Fibroblast of lung (primary cell): ENCODE results near the gene LHFPL4. TPM values are rescaled to one million over a fixed set of nuclear protein-coding genes. Genes with fewer than 3 reads are reported as not detected.

Experiments
- DNase-seq, 2 donors: peaks; one replicate each; pipeline versions ENCODE4 v3.0.0 to v3.0.0-alpha.2; 2010; ENCODE audit warnings: low read depth in 2 of 2
- H2AFZ ChIP-seq: 2 replicates; pipeline ENCODE4 v1.5.1; 2012; ENCODE audit warnings: low read length, control low read depth, inconsistent platforms
- H3K27ac ChIP-seq: 2 replicates; pipeline ENCODE4 v1.5.1; 2011; ENCODE audit warnings: low read length, control low read depth; ENCODE audit not compliant: insufficient read depth
- H3K27me3 ChIP-seq: 2 replicates; pipeline ENCODE4 v1.5.1; 2011; ENCODE audit warnings: mild to moderate bottlenecking, low read length; ENCODE audit not compliant: control insufficient read depth, insufficient read depth
- H3K36me3 ChIP-seq: 2 replicates; pipeline ENCODE4 v1.5.1; 2011; ENCODE audit warnings: low read length; ENCODE audit not compliant: control insufficient read depth, insufficient read depth
- H3K4me1 ChIP-seq: 2 replicates; pipeline ENCODE4 v1.5.1; 2011; ENCODE audit warnings: low read length; ENCODE audit not compliant: control insufficient read depth, insufficient read depth; ENCODE audit errors: extremely low read depth
- H3K4me2 ChIP-seq: 2 replicates; pipeline ENCODE4 v1.5.1; 2011; ENCODE audit warnings: low read length, control low read depth; ENCODE audit not compliant: insufficient read depth; ENCODE audit errors: extremely low read depth
- H3K4me3 ChIP-seq, 4 experiments: fragments of 200-600 bp in 1 of 4; sonication (generic) in 1 of 4; replicated peaks in 1 of 4; 2 replicates each; pipeline ENCODE4 v1.5.1; 2011 to 2016; ENCODE audit warnings: low read length in 4 of 4, low read depth in 3 of 4, mild to moderate bottlenecking in 3 of 4, control low read depth in 2 of 4, inconsistent platforms in 1 of 4, mixed read lengths in 1 of 4; ENCODE audit not compliant: insufficient read depth in 1 of 4; ENCODE audit errors: control extremely low read depth in 1 of 4
- H3K79me2 ChIP-seq: 2 replicates; pipeline ENCODE4 v1.5.1; 2012; ENCODE audit warnings: mild to moderate bottlenecking, low read length, inconsistent platforms; ENCODE audit not compliant: control insufficient read depth, insufficient read depth
- H3K9ac ChIP-seq: 2 replicates; pipeline ENCODE4 v1.5.1; 2011; ENCODE audit warnings: mild to moderate bottlenecking, low read length, control low read depth; ENCODE audit not compliant: insufficient read depth
- H3K9me3 ChIP-seq: 2 replicates; pipeline ENCODE4 v1.5.1; 2012; ENCODE audit warnings: low read depth, low read length; ENCODE audit not compliant: control insufficient read depth, insufficient read depth
- H4K20me1 ChIP-seq: 2 replicates; pipeline ENCODE4 v1.5.1; 2011; ENCODE audit warnings: low read length; ENCODE audit not compliant: control insufficient read depth, insufficient read depth; ENCODE audit errors: extremely low read depth
- EZH2 ChIP-seq: IDR thresholded peaks from 2 replicates; pipeline ENCODE4 v1.5.1; 2012; ENCODE audit warnings: low read length, control low read depth, mild to moderate bottlenecking; ENCODE audit errors: missing control alignments
- polyA plus RNA-seq, 2 donors: library from polyadenylated mRNA; depleted of rRNA in 1 of 2; stranded (reverse) in 1 of 2; unstranded in 1 of 2; fragments of >200 nt; gene quantifications; 2 replicates each; pipeline ENCODE4 v1.2.1, GENCODE V29; 2011 to 2012; ENCODE audit warnings: missing spikeins in 1 of 2
- total RNA-seq: library from RNA; depleted of rRNA; stranded (reverse); fragments of >200 nt; gene quantifications from 2 replicates; pipeline ENCODE4 v1.2.1, GENCODE V29; 2014
- TF ChIP-seq, protein P1 (sequence below), 2 donors: IDR thresholded peaks in 1 of 2; conservative IDR thresholded peaks in 1 of 2; 1 replicate in 1 of 2; 2 replicates in 1 of 2; pipeline ENCODE4 v1.5.1; 2011 to 2012; ENCODE audit warnings: low read length in 2 of 2, control low read depth in 1 of 2, inconsistent platforms in 1 of 2, low read depth in 1 of 2, mild to moderate bottlenecking in 1 of 2

LHFPL4 gene
- total and polyA plus RNA-seq, 2 donors (not counting 1 experiment from before 2014, with no cell fraction given): 0.01 to 0.17 TPM

DNA sequence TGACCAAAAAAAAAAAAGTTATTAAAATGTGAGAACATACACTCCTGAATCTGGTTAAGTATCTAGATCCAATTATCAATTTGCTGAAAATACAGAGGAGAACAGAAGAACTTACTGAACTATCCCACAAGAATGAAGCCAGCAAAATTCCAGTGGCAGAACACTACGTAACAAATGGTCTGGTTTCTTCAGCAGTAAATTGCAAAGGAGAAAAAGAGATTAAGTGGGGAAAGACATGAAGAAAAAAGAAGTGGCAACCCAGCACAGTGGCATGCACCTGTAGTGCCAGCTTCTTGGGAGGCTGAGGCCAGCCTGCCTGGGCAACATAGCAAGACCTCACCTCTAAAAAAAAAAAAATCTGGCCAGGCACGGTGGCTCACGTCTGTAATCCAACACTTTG, 62.1 kb downstream of the LHFPL4 start:
- Histone ChIP-seq H3K9ac (no peak overlapping the region), H3K79me2 (no peaks in the 10 kb centered on the region), H4K20me1 (no peaks in the 10 kb centered on the region), H2AFZ (no peak overlapping the region), H3K4me1 (no peaks in the 10 kb centered on the region), H3K4me2 (no peak overlapping the region), H3K4me3 (no peak overlapping the region), H3K36me3 (no peaks in the 10 kb centered on the region), H3K27me3 (no peaks in the 10 kb centered on the region), H3K9me3 (no peaks in the 10 kb centered on the region), H3K27ac (no peak overlapping the region)
- TF ChIP-seq, protein P1, sequence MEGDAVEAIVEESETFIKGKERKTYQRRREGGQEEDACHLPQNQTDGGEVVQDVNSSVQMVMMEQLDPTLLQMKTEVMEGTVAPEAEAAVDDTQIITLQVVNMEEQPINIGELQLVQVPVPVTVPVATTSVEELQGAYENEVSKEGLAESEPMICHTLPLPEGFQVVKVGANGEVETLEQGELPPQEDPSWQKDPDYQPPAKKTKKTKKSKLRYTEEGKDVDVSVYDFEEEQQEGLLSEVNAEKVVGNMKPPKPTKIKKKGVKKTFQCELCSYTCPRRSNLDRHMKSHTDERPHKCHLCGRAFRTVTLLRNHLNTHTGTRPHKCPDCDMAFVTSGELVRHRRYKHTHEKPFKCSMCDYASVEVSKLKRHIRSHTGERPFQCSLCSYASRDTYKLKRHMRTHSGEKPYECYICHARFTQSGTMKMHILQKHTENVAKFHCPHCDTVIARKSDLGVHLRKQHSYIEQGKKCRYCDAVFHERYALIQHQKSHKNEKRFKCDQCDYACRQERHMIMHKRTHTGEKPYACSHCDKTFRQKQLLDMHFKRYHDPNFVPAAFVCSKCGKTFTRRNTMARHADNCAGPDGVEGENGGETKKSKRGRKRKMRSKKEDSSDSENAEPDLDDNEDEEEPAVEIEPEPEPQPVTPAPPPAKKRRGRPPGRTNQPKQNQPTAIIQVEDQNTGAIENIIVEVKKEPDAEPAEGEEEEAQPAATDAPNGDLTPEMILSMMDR (conservative IDR thresholded peaks at IDR 0.05 in 1 of 2, IDR thresholded peaks at IDR 0.05 in 1 of 2; ENCODE audit: low read depth in 1 of 2, low read length in 2 of 2): no peak
- no peak for TF ChIP-seq EZH2
- DNase-seq: peak in 1 of 2 donors; percentile 15

DNA sequence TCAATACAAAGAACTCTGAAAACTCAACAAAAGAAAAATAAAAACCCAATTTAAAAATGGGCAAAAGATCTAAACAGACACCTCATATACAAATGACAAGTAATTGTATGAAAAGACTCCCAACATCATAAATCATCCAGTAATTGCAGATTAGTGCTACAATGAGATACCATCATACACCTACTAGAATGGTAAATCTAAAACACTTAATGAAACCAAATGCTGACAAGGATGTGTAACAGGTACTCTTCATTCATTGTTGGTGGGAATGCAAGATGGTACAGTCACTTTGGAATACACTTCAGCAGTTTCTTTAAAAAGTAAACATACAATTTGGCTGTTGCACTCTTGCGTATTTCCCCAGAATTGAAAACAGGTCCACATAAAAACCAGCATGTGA, 68.4 kb downstream of the LHFPL4 start:
- H4K20me1 ChIP-seq: no peaks in the 10 kb centered on the region
- no peak overlapping the region for H3K4me3 ChIP-seq
- DNase-seq: no peak
- no peaks in the 10 kb centered on the region for H3K9me3 ChIP-seq
- no peak overlapping the region for H2AFZ ChIP-seq
- no peaks in the 10 kb centered on the region for H3K79me2 ChIP-seq
- no peaks in the 10 kb centered on the region for H3K4me1 ChIP-seq
- TF ChIP-seq EZH2: no peak
- TF ChIP-seq, protein P1 (conservative IDR thresholded peaks at IDR 0.05 in 1 of 2, IDR thresholded peaks at IDR 0.05 in 1 of 2; ENCODE audit: low read depth in 1 of 2, low read length in 2 of 2): no peak
- H3K27me3 ChIP-seq: no peaks in the 10 kb centered on the region
- H3K4me2 ChIP-seq: no peak overlapping the region
- H3K36me3 ChIP-seq: no peaks in the 10 kb centered on the region
- H3K27ac ChIP-seq: no peak overlapping the region
- H3K9ac ChIP-seq: no peak overlapping the region

DNA sequence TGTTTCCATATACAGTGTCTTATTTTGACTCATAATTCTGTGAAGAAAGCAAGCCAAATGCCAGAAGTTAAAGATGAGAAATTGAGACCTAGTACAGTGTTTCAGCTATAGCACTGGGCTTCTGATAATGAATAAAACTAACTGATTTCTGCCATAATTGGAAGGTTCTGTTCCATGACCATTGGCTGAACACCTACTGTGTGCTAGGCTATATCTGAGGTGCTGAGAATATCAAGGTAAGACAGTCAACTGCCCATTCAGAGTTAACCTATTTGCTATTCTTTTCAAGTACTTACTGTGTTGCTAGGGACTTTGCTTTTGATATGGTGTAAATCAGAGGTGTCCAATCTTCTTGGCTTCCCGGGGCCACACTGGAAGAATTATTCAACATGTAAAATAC, 73.4 kb downstream of the LHFPL4 start:
- Histone ChIP-seq H3K9me3 (no peaks in the 10 kb centered on the region), H3K36me3 (peaks cover 18% of the 10 kb centered on the region), H2AFZ (no peak overlapping the region), H3K4me3 (no peak overlapping the region), H3K79me2 (no peaks in the 10 kb centered on the region), H4K20me1 (no peaks in the 10 kb centered on the region), H3K27me3 (no peaks in the 10 kb centered on the region), H3K4me2 (no peak overlapping the region), H3K9ac (no peak overlapping the region), H3K4me1 (no peaks in the 10 kb centered on the region), H3K27ac (no peak overlapping the region)
- no peak for DNase-seq
- TF ChIP-seq, protein P1 (conservative IDR thresholded peaks at IDR 0.05 in 1 of 2, IDR thresholded peaks at IDR 0.05 in 1 of 2; ENCODE audit: low read depth in 1 of 2, low read length in 2 of 2): no peak
- TF ChIP-seq EZH2: no peak
